Smooth muscle cell (in vitro differentiated cells): ENCODE data around the gene KCNJ10. TPM values are rescaled to one million over a fixed set of nuclear protein-coding genes. Genes with fewer than 3 reads are reported as not detected.
"Not testable (repeated sequence)": the region's sequence is repeated elsewhere in the genome, so short reads cannot be mapped to it uniquely, and the experiment has no call there.

ENCODE experiments used
- DNase-seq: peaks from one replicate; lab custom pipeline; 2025; ENCODE audit not compliant: unreplicated experiment; lab: John Stamatoyannopoulos, UW
- H2AFZ ChIP-seq: fragments of 200-600 bp; sonication (generic); 2 replicates; pipeline ENCODE4 v1.6.0; 2016; ENCODE audit warnings: antibody characterized with exemption, low read depth, mild to moderate bottlenecking
- H3F3A ChIP-seq: fragments of 200-600 bp; sonication (generic); 2 replicates; pipeline ENCODE4 v1.6.0; 2017; ENCODE audit warnings: antibody characterized with exemption, low read depth
- H3K27ac ChIP-seq: fragments of 200-600 bp; sonication (generic); 2 replicates; pipeline ENCODE4 v1.5.1; 2016; ENCODE audit warnings: low read depth, mild to moderate bottlenecking
- H3K27me3 ChIP-seq: fragments of 200-600 bp; sonication (generic); 2 replicates; pipeline ENCODE4 v1.6.1; 2016; ENCODE audit warnings: low read depth, mild to moderate bottlenecking
- H3K36me3 ChIP-seq: fragments of 200-600 bp; sonication (generic); 2 replicates; pipeline ENCODE4 v1.5.1; 2016; ENCODE audit warnings: low read depth
- H3K4me1 ChIP-seq: fragments of 200-600 bp; sonication (generic); 2 replicates; pipeline ENCODE4 v1.5.1; 2016; ENCODE audit warnings: low read depth
- H3K4me2 ChIP-seq: fragments of 200-600 bp; sonication (generic); 2 replicates; pipeline ENCODE4 v1.6.0; 2016; ENCODE audit warnings: mild to moderate bottlenecking
- H3K4me3 ChIP-seq: fragments of 200-600 bp; sonication (generic); 2 replicates; pipeline ENCODE4 v1.5.1; 2016; ENCODE audit warnings: mild to moderate bottlenecking
- H3K79me2 ChIP-seq: fragments of 200-600 bp; sonication (generic); 2 replicates; pipeline ENCODE4 v1.6.0; 2016; ENCODE audit warnings: low read depth, mild to moderate bottlenecking
- H3K9ac ChIP-seq: fragments of 200-600 bp; sonication (generic); 2 replicates; pipeline ENCODE4 v1.6.0; 2016; ENCODE audit warnings: low read depth
- H3K9me3 ChIP-seq: fragments of 200-600 bp; sonication (generic); replicated peaks from 2 replicates; pipeline ENCODE4 v1.5.1; 2016; ENCODE audit warnings: low read depth
- H4K20me1 ChIP-seq: fragments of 200-600 bp; sonication (generic); 2 replicates; pipeline ENCODE4 v1.6.0; 2016; ENCODE audit warnings: low read depth
- CTCF ChIP-seq: fragments of 200-600 bp; sonication (generic); IDR thresholded peaks from 2 replicates; pipeline ENCODE4 v1.5.1; 2017; ENCODE audit warnings: borderline replicate concordance, mild to moderate bottlenecking, antibody characterized with exemption; ENCODE audit not compliant: insufficient read depth, poor library complexity, severe bottlenecking
- WGBS: methylation state at CpG from one replicate; pipeline ENCODE4 v1.1.7; 2016; ENCODE audit warnings: low lambda C conversion rate; 5-methylcytosine and 5-hydroxymethylcytosine counted together
- polyA plus RNA-seq: library from polyadenylated mRNA; unstranded; fragments of >200 nt; fragmentation: Nextera tagmentation; extraction: Ambion mirVana; gene quantifications from 2 replicates; pipeline ENCODE4 v1.2.1, GENCODE V29; 2016
- total RNA-seq: library from RNA; depleted of rRNA; stranded (reverse); fragments of >200 nt; gene quantifications from 2 replicates; pipeline ENCODE4 v1.2.3, GENCODE V29; 2014

Gene KCNJ10
- total and polyA plus RNA-seq, 2 experiments from 2014 or later: not detected

- H3K4me1 ChIP-seq: peaks cover under 1% of the 10 kb centered on the region
- no peak overlapping the region for H3K27ac ChIP-seq
- no peak overlapping the region for H2AFZ ChIP-seq
- H3K4me3 ChIP-seq: no peak overlapping the region
- 14% methylated on average over 1 of the region's 1 CpG for WGBS
- H3K9me3 ChIP-seq: no peaks in the 10 kb centered on the region
- no peaks in the 10 kb centered on the region for H3F3A ChIP-seq
- no peak overlapping the region for H3K9ac ChIP-seq
- H3K27me3 ChIP-seq: peaks cover 38% of the 10 kb centered on the region
- no peak for TF ChIP-seq CTCF
- H3K79me2 ChIP-seq: no peaks in the 10 kb centered on the region
- peak overlapping the region; percentile 3 for H3K4me2 ChIP-seq
- H4K20me1 ChIP-seq: no peaks in the 10 kb centered on the region
- H3K36me3 ChIP-seq: no peaks in the 10 kb centered on the region
- DNase-seq: no peak
Observed at GRCh38 chr1:160056648-160057169, 13.3 kb downstream of the KCNJ10 start.

GRCh38 chr1:160053548-160054365 is 16.2 kb downstream of the KCNJ10 start:
- Histone ChIP-seq H3K27me3 (peaks cover 13% of the 10 kb centered on the region), H3K27ac (no peak overlapping the region), H2AFZ (no peak overlapping the region), H4K20me1 (no peaks in the 10 kb centered on the region), H3K9me3 (no peaks in the 10 kb centered on the region), H3K9ac (no peak overlapping the region), H3K4me2 (no peak overlapping the region), H3K4me1 (peaks cover 4% of the 10 kb centered on the region), H3K36me3 (no peaks in the 10 kb centered on the region), H3K79me2 (no peaks in the 10 kb centered on the region), H3K4me3 (no peak overlapping the region), H3F3A (no peaks in the 10 kb centered on the region)
- 73% methylated on average over 7 of the region's 7 CpGs for WGBS
- DNase-seq: no peak
- no peak for TF ChIP-seq CTCF

GRCh38 chr1:160052936-160053335 is 17.0 kb downstream of the KCNJ10 start:
- Histone ChIP-seq H3K9me3 (no peaks in the 10 kb centered on the region), H3K9ac (no peak overlapping the region), H3K79me2 (no peaks in the 10 kb centered on the region), H4K20me1 (no peaks in the 10 kb centered on the region), H3K4me3 (no peak overlapping the region), H3K4me1 (peaks cover 10% of the 10 kb centered on the region), H3K36me3 (no peaks in the 10 kb centered on the region), H3K27ac (no peak overlapping the region), H2AFZ (no peak overlapping the region), H3F3A (no peaks in the 10 kb centered on the region), H3K27me3 (peaks cover 9% of the 10 kb centered on the region), H3K4me2 (no peak overlapping the region)
- 52% methylated on average over 6 of the region's 6 CpGs for WGBS
- DNase-seq: no peak
- no peak for TF ChIP-seq CTCF

GRCh38 chr1:160050619-160051018 is 19.3 kb downstream of the KCNJ10 start:
- Histone ChIP-seq H4K20me1 (no peaks in the 10 kb centered on the region), H3K4me2 (no peak overlapping the region), H3K36me3 (no peaks in the 10 kb centered on the region), H3K79me2 (no peaks in the 10 kb centered on the region), H3K9ac (no peak overlapping the region), H3F3A (no peaks in the 10 kb centered on the region), H2AFZ (no peak overlapping the region), H3K27ac (no peak overlapping the region), H3K4me3 (no peak overlapping the region), H3K4me1 (peaks cover 21% of the 10 kb centered on the region), H3K9me3 (no peaks in the 10 kb centered on the region), H3K27me3 (peaks cover 16% of the 10 kb centered on the region)
- WGBS: 95% methylated on average over 1 of the region's 1 CpG
- no peak for TF ChIP-seq CTCF
- DNase-seq: no peak

GRCh38 chr1:160050182-160050581 is 19.8 kb downstream of the KCNJ10 start:
- H3K36me3 ChIP-seq, H3K4me3 ChIP-seq, H3K9ac ChIP-seq, H2AFZ ChIP-seq, H3K79me2 ChIP-seq, DNase-seq, H3F3A ChIP-seq, H3K27ac ChIP-seq, H3K9me3 ChIP-seq, H4K20me1 ChIP-seq, H3K4me2 ChIP-seq: not testable (repeated sequence)
- 82% methylated on average over 2 of the region's 2 CpGs for WGBS
- H3K27me3 ChIP-seq: peaks cover 20% of the 10 kb centered on the region
- H3K4me1 ChIP-seq: peaks cover 21% of the 10 kb centered on the region
